ENCODE measurements around the gene RNF5.
"Not testable (repeated sequence)": the region's sequence is repeated elsewhere in the genome, so short reads cannot be mapped to it uniquely, and the experiment has no call there.

Gene RNF5

GRCh38 chr6:32179766-32180405, 1.7 kb downstream of the RNF5 start:
- Histone ChIP-seq H3K36me3 (ENCODE audit: insufficient read depth, low read length) (peaks cover 40% of the 10 kb centered on the region), H3K4me3 (ENCODE audit: low read depth in 1 of 2, low read length in 2 of 2) (no peak overlapping the region), H3K27ac (ENCODE audit: low read depth, low read length) (no peak overlapping the region), H3K9me3 (ENCODE audit: low read length) (no peaks in the 10 kb centered on the region), H3K4me1 (ENCODE audit: insufficient read depth, low read length) (peaks cover 37% of the 10 kb centered on the region), H3K27me3 (ENCODE audit: control insufficient read depth in 1 of 2, insufficient read depth in 2 of 2, low read length in 2 of 2) (no peaks in the 10 kb centered on the region), H3K9ac (ENCODE audit: low read length) (no peak overlapping the region)

- peaks cover 35% of the 10 kb centered on the region for H3K4me1 ChIP-seq (ENCODE audit: insufficient read depth, low read length)
- no peaks in the 10 kb centered on the region for H3K9me3 ChIP-seq (ENCODE audit: low read length)
- no peak overlapping the region for H3K9ac ChIP-seq (ENCODE audit: low read length)
- peaks cover 42% of the 10 kb centered on the region for H3K36me3 ChIP-seq (ENCODE audit: insufficient read depth, low read length)
- no peaks in the 10 kb centered on the region for H3K27me3 ChIP-seq (ENCODE audit: control insufficient read depth in 1 of 2, insufficient read depth in 2 of 2, low read length in 2 of 2)
- H3K27ac ChIP-seq (ENCODE audit: low read depth, low read length) = no peak overlapping the region
- no peak overlapping the region for H3K4me3 ChIP-seq (ENCODE audit: low read depth in 1 of 2, low read length in 2 of 2)
These were observed 3.0 kb downstream of the RNF5 start for GRCh38 chr6:32181148-32181702.

- Histone ChIP-seq H3K9ac (ENCODE audit: low read length) (no peak overlapping the region), H3K36me3 (ENCODE audit: insufficient read depth, low read length) (peaks cover 50% of the 10 kb centered on the region), H3K4me3 (ENCODE audit: low read depth in 1 of 2, low read length in 2 of 2) (no peak overlapping the region), H3K9me3 (ENCODE audit: low read length) (no peaks in the 10 kb centered on the region), H3K27ac (ENCODE audit: low read depth, low read length) (no peak overlapping the region), H3K27me3 (ENCODE audit: control insufficient read depth in 1 of 2, insufficient read depth in 2 of 2, low read length in 2 of 2) (no peaks in the 10 kb centered on the region), H3K4me1 (ENCODE audit: insufficient read depth, low read length) (peaks cover 35% of the 10 kb centered on the region)
These were observed 3.8 kb downstream of the RNF5 start for GRCh38 chr6:32181915-32182529.

- H3K36me3 ChIP-seq (ENCODE audit: insufficient read depth, low read length) = peaks cover 56% of the 10 kb centered on the region
- no peak overlapping the region for H3K27ac ChIP-seq (ENCODE audit: low read depth, low read length)
- no peak overlapping the region for H3K9ac ChIP-seq (ENCODE audit: low read length)
- H3K9me3 ChIP-seq (ENCODE audit: low read length) = no peaks in the 10 kb centered on the region
- no peaks in the 10 kb centered on the region for H3K27me3 ChIP-seq (ENCODE audit: control insufficient read depth in 1 of 2, insufficient read depth in 2 of 2, low read length in 2 of 2)
- H3K4me1 ChIP-seq (ENCODE audit: insufficient read depth, low read length) = peaks cover 40% of the 10 kb centered on the region
- no peak overlapping the region for H3K4me3 ChIP-seq (ENCODE audit: low read depth in 1 of 2, low read length in 2 of 2)
These were observed 4.4 kb downstream of the RNF5 start for GRCh38 chr6:32182555-32182981.

- Histone ChIP-seq H3K27me3 (ENCODE audit: control insufficient read depth in 1 of 2, insufficient read depth in 2 of 2, low read length in 2 of 2) (no peaks in the 10 kb centered on the region), H3K9ac (ENCODE audit: low read length) (no peak overlapping the region), H3K27ac (ENCODE audit: low read depth, low read length) (no peak overlapping the region), H3K36me3 (ENCODE audit: insufficient read depth, low read length) (peaks cover 60% of the 10 kb centered on the region), H3K4me1 (ENCODE audit: insufficient read depth, low read length) (peaks cover 45% of the 10 kb centered on the region), H3K4me3 (ENCODE audit: low read depth in 1 of 2, low read length in 2 of 2) (no peak overlapping the region), H3K9me3 (ENCODE audit: low read length) (no peaks in the 10 kb centered on the region)
These were observed 4.8 kb downstream of the RNF5 start for GRCh38 chr6:32183030-32183429.

GRCh38 chr6:32183483-32184083, 5.4 kb downstream of the RNF5 start:
- H3K9ac ChIP-seq (ENCODE audit: low read length) = no peak overlapping the region
- H3K4me1 ChIP-seq (ENCODE audit: insufficient read depth, low read length) = peaks cover 50% of the 10 kb centered on the region
- H3K36me3 ChIP-seq (ENCODE audit: insufficient read depth, low read length) = peaks cover 60% of the 10 kb centered on the region
- H3K4me3 ChIP-seq (ENCODE audit: low read depth in 1 of 2, low read length in 2 of 2) = no peak overlapping the region
- no peak overlapping the region for H3K27ac ChIP-seq (ENCODE audit: low read depth, low read length)
- H3K9me3 ChIP-seq (ENCODE audit: low read length) = no peaks in the 10 kb centered on the region
- H3K27me3 ChIP-seq (ENCODE audit: control insufficient read depth in 1 of 2, insufficient read depth in 2 of 2, low read length in 2 of 2) = no peaks in the 10 kb centered on the region

GRCh38 chr6:32184084-32184640, 6.0 kb downstream of the RNF5 start, which contains the start of gene AGER:
Gene AGER, minus strand, starts transcription at chr6:32184253. Its CDS starts 31 bp downstream, at chr6:32184222.
- Histone ChIP-seq H3K9ac (ENCODE audit: low read length) (no peak within 1 kb of the TSS), H3K4me3 (ENCODE audit: low read depth in 1 of 2, low read length in 2 of 2) (no peak within 1 kb of the TSS), H3K27ac (ENCODE audit: low read depth, low read length) (no peak within 1 kb of the TSS), H3K9me3 (ENCODE audit: low read length) (no peaks in the 10 kb centered on the region), H3K4me1 (ENCODE audit: insufficient read depth, low read length) (peaks cover 46% of the 10 kb centered on the region), H3K27me3 (ENCODE audit: control insufficient read depth in 1 of 2, insufficient read depth in 2 of 2, low read length in 2 of 2) (no peaks in the 10 kb centered on the region), H3K36me3 (ENCODE audit: insufficient read depth, low read length) (peaks cover 60% of the 10 kb centered on the region)

GRCh38 chr6:32185681-32186131, 7.5 kb downstream of the RNF5 start:
- H3K36me3 ChIP-seq (ENCODE audit: insufficient read depth, low read length) = peaks cover 44% of the 10 kb centered on the region
- H3K9ac ChIP-seq (ENCODE audit: low read length); H3K27me3 ChIP-seq (ENCODE audit: control insufficient read depth in 1 of 2, insufficient read depth in 2 of 2, low read length in 2 of 2); H3K9me3 ChIP-seq (ENCODE audit: low read length); H3K4me3 ChIP-seq (ENCODE audit: low read depth in 1 of 2, low read length in 2 of 2): not testable (repeated sequence)
- peaks cover 36% of the 10 kb centered on the region for H3K4me1 ChIP-seq (ENCODE audit: insufficient read depth, low read length)
- peak overlapping the region; percentile 56 for H3K27ac ChIP-seq (ENCODE audit: low read depth, low read length)

GRCh38 chr6:32186151-32186840, 8.1 kb downstream of the RNF5 start:
- H3K9ac ChIP-seq (ENCODE audit: low read length); H3K9me3 ChIP-seq (ENCODE audit: low read length); H3K4me3 ChIP-seq (ENCODE audit: low read depth in 1 of 2, low read length in 2 of 2); H3K27me3 ChIP-seq (ENCODE audit: control insufficient read depth in 1 of 2, insufficient read depth in 2 of 2, low read length in 2 of 2): not testable (repeated sequence)
- H3K36me3 ChIP-seq (ENCODE audit: insufficient read depth, low read length) = peaks cover 39% of the 10 kb centered on the region
- peak overlapping the region; percentile 86 for H3K27ac ChIP-seq (ENCODE audit: low read depth, low read length)
- H3K4me1 ChIP-seq (ENCODE audit: insufficient read depth, low read length) = peaks cover 36% of the 10 kb centered on the region

- Histone ChIP-seq H3K27me3 (ENCODE audit: control insufficient read depth in 1 of 2, insufficient read depth in 2 of 2, low read length in 2 of 2) (no peaks in the 10 kb centered on the region), H3K27ac (ENCODE audit: low read depth, low read length) (peak overlapping the region; percentile 23), H3K4me1 (ENCODE audit: insufficient read depth, low read length) (peaks cover 37% of the 10 kb centered on the region), H3K4me3 (ENCODE audit: low read depth in 1 of 2, low read length in 2 of 2) (peak overlapping the region in 1 of 2 donors; percentile 73), H3K36me3 (ENCODE audit: insufficient read depth, low read length) (peaks cover 35% of the 10 kb centered on the region), H3K9ac (ENCODE audit: low read length) (no peak overlapping the region), H3K9me3 (ENCODE audit: low read length) (no peaks in the 10 kb centered on the region)
These were observed 9.0 kb downstream of the RNF5 start for GRCh38 chr6:32187009-32187709.

Data from muscle layer of colon (tissue), 2 donors.